Astrocyte of the cerebellum (primary cell): ENCODE results near the gene LRRTM4.

Source experiments
- DNase-seq: peaks from one replicate; pipeline ENCODE4 v3.0.0-alpha.2; 2011; ENCODE audit warnings: low read depth
- H3K4me3 ChIP-seq: 2 replicates; pipeline ENCODE4 v1.5.1; 2011; ENCODE audit warnings: mild to moderate bottlenecking, low read depth, low read length, moderate library complexity
- CTCF ChIP-seq: IDR thresholded peaks from 2 replicates; pipeline ENCODE4 v1.5.1; 2012; ENCODE audit warnings: low read length, low read depth, moderate library complexity, mild to moderate bottlenecking; ENCODE audit errors: missing control alignments
- in situ Hi-C: cut with HindIII; loops from 2 replicates; pipeline ENCODE4 v1.10.0; 2017; ENCODE audit warnings: low sequenced_read_pairs

LRRTM4 gene

GRCh38 chr2:77127345-77127744 lies 394.8 kb downstream of the LRRTM4 start:
- no peak for TF ChIP-seq CTCF
- in situ Hi-C loops = no loop called here
- DNase-seq = no peak
- no peak overlapping the region for H3K4me3 ChIP-seq

DNA sequence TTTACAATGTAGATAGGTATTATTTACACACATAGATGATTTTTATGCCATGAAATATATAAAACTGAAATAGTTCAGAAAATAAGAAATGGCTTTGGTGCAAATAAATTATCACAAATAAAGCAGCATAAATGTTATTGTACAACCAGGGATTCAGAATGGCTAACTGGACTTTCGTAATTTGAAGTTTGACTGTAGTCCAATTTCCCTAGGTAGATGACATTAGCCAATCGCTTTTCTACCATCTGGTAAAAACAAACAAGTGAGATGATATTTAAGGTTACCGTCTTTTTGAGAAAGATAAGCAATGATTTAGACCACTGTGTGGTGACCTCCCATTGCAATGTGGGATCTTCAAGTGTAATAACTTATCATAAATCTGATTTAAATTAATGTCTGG lies 400.7 kb downstream of the LRRTM4 start:
- H3K4me3 ChIP-seq = no peak overlapping the region
- in situ Hi-C loops = no loop called here
- no peak for TF ChIP-seq CTCF
- no peak for DNase-seq

DNA sequence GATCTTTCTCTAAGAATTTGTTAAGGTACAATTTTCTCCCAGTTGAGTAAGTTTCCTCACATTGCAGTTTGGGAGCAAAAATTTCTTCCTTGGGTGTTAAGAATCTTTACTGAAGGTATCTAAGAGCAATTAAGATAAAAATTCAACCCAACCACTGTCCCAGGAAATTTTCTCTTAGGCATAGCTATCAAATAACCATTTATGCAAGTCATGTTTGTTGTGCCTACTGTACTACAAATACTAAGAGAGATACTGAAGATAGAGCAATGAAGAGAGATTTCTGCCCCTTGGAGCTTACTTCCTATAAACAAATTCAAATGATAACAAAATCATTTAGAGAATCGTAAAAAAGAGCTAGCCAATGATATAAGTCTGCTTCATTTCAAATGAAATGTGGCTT lies 402.8 kb downstream of the LRRTM4 start:
- DNase-seq = no peak
- no peak overlapping the region for H3K4me3 ChIP-seq
- in situ Hi-C loops = no loop called here
- TF ChIP-seq CTCF = no peak

DNA sequence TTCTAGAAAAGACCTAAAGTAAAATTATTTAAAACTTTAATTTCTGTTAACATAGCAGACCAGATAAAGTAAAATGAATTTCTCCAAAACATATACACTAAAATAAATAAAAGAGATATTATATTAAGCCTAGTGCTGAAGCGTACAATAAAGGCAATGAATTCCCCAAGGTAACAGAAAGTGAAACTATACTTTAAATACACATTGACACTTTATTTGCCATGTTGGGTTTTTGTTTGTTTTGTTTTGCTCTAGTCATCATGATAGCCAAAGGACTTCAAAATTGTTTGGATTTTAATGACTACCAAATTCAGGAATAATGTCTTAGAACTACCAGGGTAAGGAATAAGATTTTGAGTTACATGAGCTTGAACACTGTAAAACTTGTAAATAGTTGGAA lies 413.3 kb downstream of the LRRTM4 start:
- in situ Hi-C loops = no loop called here
- no peak for TF ChIP-seq CTCF
- H3K4me3 ChIP-seq = no peak overlapping the region
- DNase-seq = no peak

- H3K4me3 ChIP-seq = no peak overlapping the region
- no peak for DNase-seq
- no peak for TF ChIP-seq CTCF
- in situ Hi-C loops = no loop called here
These were observed 417.2 kb downstream of the LRRTM4 start for GRCh38 chr2:77105008-77105407.

DNA sequence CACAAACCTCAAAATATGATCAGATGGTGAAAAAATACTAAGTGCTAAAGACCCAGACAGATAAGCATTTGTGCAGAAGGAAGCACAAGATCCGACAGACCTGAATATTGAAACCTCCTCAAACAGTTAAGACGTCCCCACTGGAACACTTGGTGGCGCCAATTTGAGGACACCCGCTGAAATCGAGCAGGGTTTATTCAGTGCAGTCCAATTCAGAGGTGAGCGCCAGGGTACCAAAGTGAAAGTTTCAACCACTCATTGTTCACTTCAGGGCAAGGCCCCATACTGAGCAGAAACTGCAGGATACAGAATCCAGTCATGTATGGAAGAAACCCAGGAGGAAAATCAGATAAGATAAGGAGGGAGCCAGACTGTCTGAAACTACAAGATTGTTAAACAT lies 417.6 kb downstream of the LRRTM4 start:
- H3K4me3 ChIP-seq = no peak overlapping the region
- DNase-seq = no peak
- in situ Hi-C loops = no loop called here
- TF ChIP-seq CTCF = no peak

DNA sequence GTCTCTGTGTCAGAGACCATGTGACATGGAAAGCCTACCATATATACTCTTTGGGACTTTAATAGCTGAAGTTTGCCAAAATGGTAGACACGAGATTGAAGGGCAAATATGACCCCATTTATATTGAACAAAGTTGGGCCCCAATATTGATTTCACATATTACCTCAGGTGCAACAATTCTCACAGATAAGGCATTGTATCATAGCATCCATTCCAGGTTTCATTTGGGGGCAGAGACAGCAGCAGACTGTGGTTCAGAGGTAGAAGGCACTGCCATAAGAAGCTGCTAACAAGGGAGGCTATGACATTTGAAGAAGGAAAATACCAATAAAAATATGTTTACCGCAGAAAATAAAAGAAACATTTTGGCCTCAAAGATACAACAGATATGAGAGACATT lies 419.2 kb downstream of the LRRTM4 start:
- in situ Hi-C loops = no loop called here
- no peak for TF ChIP-seq CTCF

More for the DNA sequence above, 419.2 kb downstream of the LRRTM4 start:
- no peak for DNase-seq
- no peak overlapping the region for H3K4me3 ChIP-seq
